ENCODE measurements around the gene PAPSS2. TPM values are rescaled to one million over a fixed set of nuclear protein-coding genes. Genes with fewer than 3 reads are reported as not detected.

The PAPSS2 gene
- total and polyA plus RNA-seq, 2 experiments from 2014 or later, result 13.2 to 19.6 TPM

- TF ChIP-seq ZNF462 (CRISPR knock-in tag; IDR thresholded peaks at IDR 0.05) (no peak), CREB1 (CRISPR knock-in tag; IDR thresholded peaks at IDR 0.05; ENCODE audit: low read depth) (no peak), ZNF331 (CRISPR knock-in tag; IDR thresholded peaks at IDR 0.05; ENCODE audit: low read depth) (no peak), EZH2 (IDR thresholded peaks at IDR 0.05; ENCODE audit: low read depth, unreplicated experiment) (no peak), EZH2phosphoT487 (IDR thresholded peaks at IDR 0.05; ENCODE audit: unreplicated experiment) (no peak), REST (IDR thresholded peaks at IDR 0.05; ENCODE audit: unreplicated experiment) (no peak), POLR2AphosphoS5 (IDR thresholded peaks at IDR 0.05; ENCODE audit: low read depth) (no peak)
Observed at GRCh38 chr10:87669752-87670151, 10.1 kb downstream of the PAPSS2 start (continued).

Measured in GM23338 (cell line).